Stimulated activated CD4-positive, alpha-beta T cell treated with anti-CD3 and anti-CD28 coated beads, Interleukin-12 subunit alpha, Interleukin-12 subunit beta, amount 100 ng/mL, for 48 hours (primary cell): ENCODE measurements around the gene MASP2.
"Not testable (repeated sequence)": the region's sequence is repeated elsewhere in the genome, so short reads cannot be mapped to it uniquely, and the experiment has no call there.

ENCODE experiments used
- DNase-seq, 3 donors: peaks; one replicate each; pipeline ENCODE4 v3.0.0-alpha.2; 2020; ENCODE audit warnings: low read depth in 2 of 3, low spot score in 1 of 3

Gene MASP2

GRCh38 chr1:11039351-11040104, 7.5 kb downstream of the MASP2 start:
- DNase-seq = no peak

- DNase-seq = peak; percentile 77 to 89 (median 83)
Observed at GRCh38 chr1:11037740-11038182, 9.3 kb downstream of the MASP2 start.

- not testable (repeated sequence) for DNase-seq
Observed at GRCh38 chr1:11037019-11037739, 9.9 kb downstream of the MASP2 start.

GRCh38 chr1:11031624-11032262, 15.3 kb downstream of the MASP2 start:
- DNase-seq = no peak

- no peak for DNase-seq
Observed at GRCh38 chr1:11030865-11031264, 16.2 kb downstream of the MASP2 start.

GRCh38 chr1:11028018-11028417, 19.0 kb downstream of the MASP2 start:
- DNase-seq = no peak

GRCh38 chr1:11027316-11027715, 19.7 kb downstream of the MASP2 start:
- DNase-seq = no peak

- DNase-seq = no peak
Observed at GRCh38 chr1:11026903-11027302, 20.1 kb downstream of the MASP2 start.

- DNase-seq = no peak
Observed at GRCh38 chr1:11026052-11026451, 21.0 kb downstream of the MASP2 start.

- no peak for DNase-seq
Observed at GRCh38 chr1:11025618-11026017, 21.4 kb downstream of the MASP2 start.

GRCh38 chr1:11024874-11025203, 22.2 kb downstream of the MASP2 start:
- DNase-seq = no peak

GRCh38 chr1:11024154-11024873, 22.7 kb downstream of the MASP2 start:
- DNase-seq = no peak

- no peak for DNase-seq
Observed at GRCh38 chr1:11023201-11023600, 23.8 kb downstream of the MASP2 start.

GRCh38 chr1:11019971-11020370, 27.1 kb downstream of the MASP2 start:
- DNase-seq = no peak

GRCh38 chr1:11019358-11019757, 27.7 kb downstream of the MASP2 start:
- not testable (repeated sequence) for DNase-seq

GRCh38 chr1:11013160-11013531, 33.9 kb downstream of the MASP2 start:
- no peak for DNase-seq

- DNase-seq = peak; percentile 80 to 89 (median 82)
Observed at GRCh38 chr1:11012260-11013159, 34.5 kb downstream of the MASP2 start, which contains the start of gene TARDBP. TARDBP (plus strand) TSS chr1:11012654; CDS start chr1:11013728, 1,074 bp downstream.

- no peak for DNase-seq
Observed at GRCh38 chr1:11000526-11000925, 46.5 kb downstream of the MASP2 start.

- DNase-seq = no peak
Observed at GRCh38 chr1:10996100-10996499, 50.9 kb downstream of the MASP2 start.

- DNase-seq = no peak
Observed at GRCh38 chr1:10992864-10993263, 54.2 kb downstream of the MASP2 start.
